BJ (cell line): ENCODE data around the gene IFT57. TPM values are rescaled to one million over a fixed set of nuclear protein-coding genes. Genes with fewer than 3 reads are reported as not detected.
"Not testable (repeated sequence)": the region's sequence is repeated elsewhere in the genome, so short reads cannot be mapped to it uniquely, and the experiment has no call there.

Experiments used
- CTCF ChIA-PET: fragments of 350-600 bp; formaldehyde crosslinking; extraction: SDS; loops from one replicate; lab custom pipeline; 2021; ENCODE audit warnings: antibody characterized with exemption, inconsistent platforms; lab: Yijun Ruan, JAX
- POLR2A ChIA-PET: fragments of 300-600 bp; sonication (Branson Sonifier 250); formaldehyde crosslinking; extraction: SDS; loops from one replicate; lab custom pipeline; 2021; ENCODE audit warnings: antibody characterized with exemption; lab: Charles Lee
- DNase-seq: peaks from one replicate; pipeline ENCODE4 v3.0.0-alpha.2; 2011; ENCODE audit warnings: low read depth
- H3K27me3 ChIP-seq: 2 replicates; pipeline ENCODE4 v1.6.0; 2011; ENCODE audit warnings: low read length; ENCODE audit not compliant: control insufficient read depth, insufficient read depth
- H3K36me3 ChIP-seq: 2 replicates; pipeline ENCODE4 v1.5.1; 2011; ENCODE audit warnings: low read length; ENCODE audit not compliant: control insufficient read depth, insufficient read depth
- H3K4me3 ChIP-seq: 2 replicates; pipeline ENCODE4 v1.5.1; 2011; ENCODE audit warnings: low read depth, mild to moderate bottlenecking, control low read depth, low read length
- CTCF ChIP-seq: IDR thresholded peaks from 2 replicates; pipeline ENCODE4 v1.5.1; 2011; ENCODE audit warnings: low read depth, mild to moderate bottlenecking, control low read depth, inconsistent platforms, low read length, moderate library complexity; ENCODE audit not compliant: insufficient read depth
- polyA plus RNA-seq: library from polyadenylated mRNA; depleted of rRNA; stranded (reverse); fragments of >200 nt; gene quantifications from 2 replicates; pipeline ENCODE4 v1.2.3, GENCODE V29; 2011

The IFT57 gene
- polyA plus RNA-seq, 1 experiment, result 32.1 TPM

- no peak for DNase-seq
- H3K4me3 ChIP-seq, result no peak overlapping the region
- POLR2A ChIA-PET, result no interaction called here
- CTCF ChIA-PET, result interaction anchor here (1.2 kb wide), 1 partner anchor 321 kb away, joined by 4 read pairs; no protein-coding TSS in a partner anchor
- H3K27me3 ChIP-seq, result no peaks in the 10 kb centered on the region
- H3K36me3 ChIP-seq, result no peaks in the 10 kb centered on the region
- no peak for TF ChIP-seq CTCF
Observed at GRCh38 chr3:108156312-108156853, 65.8 kb downstream of the IFT57 start.

GRCh38 chr3:108155642-108156041 is 66.6 kb downstream of the IFT57 start:
- H3K27me3 ChIP-seq, DNase-seq, H3K36me3 ChIP-seq, H3K4me3 ChIP-seq, POLR2A ChIA-PET: not testable (repeated sequence)
- CTCF ChIA-PET, result interaction anchor here (1.2 kb wide), 1 partner anchor 322 kb away, joined by 4 read pairs; no protein-coding TSS in a partner anchor

- DNase-seq, result no peak
- Histone ChIP-seq H3K27me3 (no peaks in the 10 kb centered on the region), H3K4me3 (no peak overlapping the region), H3K36me3 (no peaks in the 10 kb centered on the region)
- POLR2A ChIA-PET, result no interaction called here
- TF ChIP-seq CTCF, result peak; percentile 46
- CTCF ChIA-PET, result interaction anchor here (0.8 to 2.7 kb wide), 21 partner anchors 10 to 325 kb away, joined by 3 to 18 read pairs (median 4); no protein-coding TSS in a partner anchor
Observed at GRCh38 chr3:108153451-108153981, 68.7 kb downstream of the IFT57 start.

- no peak for DNase-seq
- ChIA-PET CTCF (interaction anchor here (0.6 to 2.7 kb wide), 10 partner anchors 11 to 326 kb away, joined by 3 to 18 read pairs (median 4); no protein-coding TSS in a partner anchor), POLR2A (no interaction called here)
- TF ChIP-seq CTCF, result no peak
- no peaks in the 10 kb centered on the region for H3K36me3 ChIP-seq
- H3K27me3 ChIP-seq, result no peaks in the 10 kb centered on the region
- no peak overlapping the region for H3K4me3 ChIP-seq
Observed at GRCh38 chr3:108152274-108152673, 70.0 kb downstream of the IFT57 start.

GRCh38 chr3:108150200-108150599 is 72.0 kb downstream of the IFT57 start:
- Histone ChIP-seq H3K27me3 (no peaks in the 10 kb centered on the region), H3K36me3 (no peaks in the 10 kb centered on the region), H3K4me3 (no peak overlapping the region)
- ChIA-PET CTCF (no interaction called here), POLR2A (no interaction called here)
- no peak for TF ChIP-seq CTCF
- no peak for DNase-seq
